Epidermal melanocyte (primary cell): ENCODE data around the gene AMN.
A peak's percentile ranks its signal among the peaks of the same experiment; 100 is the strongest.

Experiments used
- DNase-seq: peaks from one replicate; pipeline ENCODE4 v3.0.0; 2011; ENCODE audit warnings: low spot score; ENCODE audit not compliant: insufficient read length

The AMN gene

DNA sequence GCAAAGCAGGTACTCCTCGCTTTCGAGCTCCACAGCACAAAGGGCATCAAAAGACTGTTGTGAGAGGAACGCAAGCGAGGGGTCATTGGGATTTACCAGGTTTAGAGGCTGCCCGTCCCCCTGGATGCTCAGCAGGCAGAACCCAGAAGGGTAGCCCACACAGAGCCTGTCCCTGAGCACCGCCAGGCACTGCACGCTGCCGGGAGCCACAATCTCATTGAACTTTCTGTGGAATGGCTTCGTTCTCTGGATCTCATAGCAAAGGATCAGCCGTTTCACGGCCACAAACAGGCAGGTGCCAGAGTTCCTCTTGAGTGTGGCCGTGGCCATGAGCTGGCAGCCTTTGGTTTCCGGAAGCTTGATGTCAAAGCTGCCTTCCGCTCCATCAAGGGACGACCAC is 21.5 kb downstream of the AMN start:
- no peak for DNase-seq

DNA sequence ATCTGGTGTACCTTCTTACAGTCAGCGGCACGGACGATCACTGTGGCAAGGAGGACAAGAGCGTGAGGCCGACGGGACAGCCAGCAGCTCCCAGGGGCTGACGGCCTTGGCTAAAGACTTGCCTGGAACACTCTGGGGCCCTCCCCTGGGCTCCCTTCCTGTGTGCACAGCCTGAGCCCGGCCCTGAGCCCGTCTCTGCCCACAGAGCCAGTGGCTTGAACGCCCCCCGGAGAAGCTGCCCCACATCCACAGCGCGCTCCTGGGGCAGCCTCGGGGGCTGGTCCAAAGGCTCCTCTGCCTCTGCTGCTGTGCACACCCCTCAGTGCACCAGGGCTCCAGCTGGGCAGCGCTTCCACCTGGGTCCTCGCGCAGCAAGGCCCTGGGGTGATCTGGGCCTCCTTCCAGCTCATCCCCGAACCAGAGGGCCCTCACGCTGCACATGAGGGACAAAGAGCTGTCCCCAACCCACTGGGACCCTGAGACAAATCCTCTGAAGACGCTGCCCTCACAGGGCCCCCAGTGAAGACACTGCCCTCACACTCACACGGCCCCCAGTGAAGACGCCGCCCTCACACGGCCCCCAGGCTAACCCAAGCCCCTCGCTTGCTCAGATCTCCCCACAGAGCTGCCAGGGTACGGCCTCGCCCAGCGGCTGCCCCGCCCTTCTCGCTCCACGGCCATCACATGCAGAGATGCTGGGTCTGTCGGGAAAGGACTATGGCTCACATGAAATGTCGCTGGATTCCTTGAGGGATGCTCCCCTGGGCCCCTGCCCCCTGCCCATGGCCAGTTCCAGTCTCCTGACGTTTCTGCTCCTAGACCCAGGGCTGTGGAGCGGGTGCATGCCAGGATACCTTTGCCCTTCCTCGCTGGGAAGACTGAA is 22.2 kb downstream of the AMN start:
- DNase-seq = no peak

DNA sequence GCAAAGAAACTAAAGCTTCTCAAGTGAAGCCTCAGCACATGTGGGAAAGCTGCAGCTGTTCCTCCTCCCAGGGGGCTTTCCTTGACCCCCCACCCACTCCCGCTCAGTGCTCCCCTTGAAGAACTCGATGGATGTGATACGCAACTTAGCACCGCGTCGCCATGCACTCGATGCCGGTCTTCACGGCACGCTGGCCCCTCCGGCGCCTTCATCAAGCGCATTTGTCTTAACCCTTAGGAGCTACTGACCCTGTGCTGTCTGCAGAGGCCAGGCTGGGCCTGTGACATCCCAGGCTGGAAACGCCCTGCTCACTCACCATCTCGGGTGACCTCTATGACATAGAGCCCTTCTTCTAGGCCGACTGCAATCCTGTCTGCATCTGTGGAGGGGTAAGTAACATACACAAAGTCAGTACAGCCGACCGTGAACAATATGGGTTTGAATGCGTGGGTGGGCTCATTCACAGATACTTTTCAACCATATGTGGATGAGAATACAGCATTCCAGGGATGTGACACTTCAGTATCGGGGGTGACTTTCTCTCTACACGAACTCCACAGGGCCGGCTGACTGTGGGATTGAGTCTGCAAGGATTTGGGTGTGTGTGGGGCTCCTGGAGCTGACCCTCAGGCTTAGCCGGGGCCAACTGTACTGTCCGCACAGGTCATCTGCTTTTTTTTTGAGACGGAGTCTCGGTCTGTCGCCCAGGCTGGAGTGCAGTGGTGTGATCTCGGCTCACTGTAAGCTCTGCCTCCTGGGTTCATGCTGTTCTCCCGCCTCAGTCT is 23.1 kb downstream of the AMN start:
- DNase-seq = no peak

DNA sequence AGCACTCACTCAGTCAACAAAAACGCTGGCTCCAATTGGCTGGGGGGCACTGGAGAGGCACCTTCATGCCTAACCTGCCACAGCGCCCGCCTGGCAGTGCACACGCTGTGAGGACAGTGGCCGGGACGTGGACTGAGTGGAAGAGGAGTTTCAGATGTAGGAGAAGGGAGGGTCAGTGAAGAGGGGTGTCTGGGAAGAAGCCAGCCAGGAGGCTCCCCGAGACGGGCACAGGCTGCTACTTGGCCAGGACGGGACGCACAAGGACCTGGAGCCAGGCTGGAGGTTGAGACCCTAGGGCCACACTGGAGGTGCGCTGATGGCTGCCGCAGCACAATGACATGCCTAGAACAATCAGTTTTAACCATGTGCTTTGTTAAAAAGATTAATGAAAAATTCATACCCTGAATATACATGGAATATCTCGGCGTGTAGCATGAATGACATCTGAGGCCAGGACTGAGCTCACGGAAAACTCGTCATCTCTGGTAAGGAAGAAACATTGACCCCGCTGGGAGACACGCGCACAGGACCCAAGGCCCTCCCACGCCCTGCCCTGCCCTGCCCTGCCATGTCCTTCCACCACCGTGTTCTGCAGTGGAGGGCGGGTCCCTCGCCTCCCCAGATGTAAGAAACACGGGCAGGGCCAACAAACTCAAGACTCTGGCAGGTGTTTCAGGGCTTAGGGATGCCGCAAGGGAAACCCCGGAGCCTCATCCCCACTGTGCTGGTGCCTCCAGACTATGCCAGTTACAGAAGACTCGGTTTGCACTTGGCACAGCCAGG is 25.0 kb downstream of the AMN start:
- DNase-seq = no peak

DNA sequence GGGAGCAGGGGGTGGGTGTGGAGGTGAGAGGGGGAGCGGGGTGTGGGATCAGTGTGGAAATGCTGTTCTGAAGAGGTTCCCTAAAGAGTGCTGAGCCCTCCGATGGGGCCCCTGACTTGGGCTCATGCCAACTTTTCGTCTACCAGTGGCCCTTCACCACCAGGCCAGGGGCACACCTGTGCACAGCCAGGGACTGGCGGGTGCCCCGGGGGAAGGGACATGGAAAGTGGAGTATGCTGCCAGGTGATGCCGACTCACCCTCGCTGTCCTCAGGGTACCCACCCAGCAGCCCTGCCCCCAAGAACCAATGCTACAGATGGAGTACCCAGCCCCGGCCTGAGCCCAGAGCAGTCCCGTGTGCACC is 26.2 kb downstream of the AMN start:
- no peak for DNase-seq

DNA sequence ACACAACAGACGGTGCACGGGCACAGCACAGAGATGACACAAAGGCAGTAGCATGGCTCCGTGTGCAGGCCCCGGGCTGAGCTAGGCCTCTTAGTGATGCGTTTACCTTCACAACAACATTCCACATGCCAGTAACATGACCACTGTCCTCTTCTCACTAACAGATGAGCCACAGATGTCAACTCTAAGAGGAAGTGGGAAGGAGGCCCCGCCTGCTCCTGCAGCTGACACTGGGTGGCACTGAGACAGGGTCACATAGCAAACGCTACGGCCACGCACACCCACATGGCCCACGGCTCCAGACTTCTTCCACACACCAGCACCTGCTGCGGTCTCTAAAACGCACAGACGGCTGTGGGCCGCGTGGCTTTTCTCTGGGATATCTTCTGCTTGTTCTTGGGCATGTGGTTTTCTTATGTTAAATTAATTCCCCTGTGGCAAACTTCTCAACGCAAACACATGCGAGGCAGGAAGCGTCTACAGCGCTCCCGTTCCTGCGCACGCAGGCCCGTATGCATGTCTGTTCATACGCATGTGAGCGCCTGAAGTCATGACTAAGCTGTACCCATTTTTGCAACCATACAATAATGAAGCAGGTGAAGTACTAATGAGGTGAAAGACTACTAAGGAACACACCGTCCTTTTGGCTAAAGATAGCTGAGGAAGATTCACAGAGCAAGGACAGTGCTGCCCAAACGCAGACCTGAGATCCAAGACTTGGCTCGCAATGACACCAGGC is 26.8 kb downstream of the AMN start:
- peak; percentile 63 for DNase-seq

DNA sequence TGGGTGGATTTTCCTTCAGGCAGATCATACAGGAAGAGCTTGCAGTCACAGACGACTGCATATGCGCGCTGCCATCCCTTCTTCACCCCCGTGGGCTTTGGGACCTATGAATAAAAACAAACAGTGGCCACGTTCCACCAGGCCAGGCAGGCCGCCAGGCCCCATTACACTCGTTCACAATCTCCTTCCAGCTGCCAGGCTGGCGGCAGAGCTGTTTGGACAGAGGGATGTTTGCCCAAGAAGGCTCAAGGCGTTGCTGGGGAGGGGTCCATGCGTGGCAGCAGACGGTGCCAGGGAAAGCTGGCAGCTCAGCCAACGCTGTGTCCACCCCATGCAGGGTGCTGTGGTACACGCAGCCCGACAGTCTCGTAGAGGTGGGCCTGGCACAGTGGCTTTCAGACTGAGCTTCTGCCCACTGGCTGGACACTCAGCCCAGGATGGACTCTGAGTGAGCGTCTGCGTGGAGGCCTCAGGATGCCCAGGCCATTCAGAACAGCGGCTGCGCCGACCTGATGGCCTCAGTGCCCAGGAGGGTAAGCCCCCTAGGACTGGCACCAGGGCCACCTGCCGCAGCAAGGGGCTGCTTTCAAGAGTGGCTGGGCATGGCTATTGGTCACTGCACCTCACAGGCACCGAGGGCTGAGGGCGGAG is 27.5 kb downstream of the AMN start:
- DNase-seq = no peak

DNA sequence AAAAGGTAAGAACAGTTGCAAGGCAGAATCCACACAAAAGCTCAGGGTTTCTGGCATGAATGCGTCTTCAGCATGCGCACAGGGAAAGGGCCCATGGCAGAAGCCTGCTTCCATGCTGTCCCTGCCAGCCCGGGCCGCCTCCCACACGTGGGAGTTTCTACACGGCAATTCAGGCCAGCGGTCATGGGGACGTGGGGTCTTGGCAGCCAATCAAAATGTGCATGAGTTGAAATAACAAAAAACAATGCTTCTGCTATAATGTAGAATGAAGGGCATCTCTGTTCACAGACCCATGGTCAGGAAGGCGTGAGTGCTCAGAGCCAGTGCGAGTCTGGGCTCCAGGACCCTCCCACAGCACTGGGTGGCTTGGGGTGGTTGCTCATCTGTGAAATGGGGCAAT is 28.6 kb downstream of the AMN start:
- peak; percentile 69 for DNase-seq

DNA sequence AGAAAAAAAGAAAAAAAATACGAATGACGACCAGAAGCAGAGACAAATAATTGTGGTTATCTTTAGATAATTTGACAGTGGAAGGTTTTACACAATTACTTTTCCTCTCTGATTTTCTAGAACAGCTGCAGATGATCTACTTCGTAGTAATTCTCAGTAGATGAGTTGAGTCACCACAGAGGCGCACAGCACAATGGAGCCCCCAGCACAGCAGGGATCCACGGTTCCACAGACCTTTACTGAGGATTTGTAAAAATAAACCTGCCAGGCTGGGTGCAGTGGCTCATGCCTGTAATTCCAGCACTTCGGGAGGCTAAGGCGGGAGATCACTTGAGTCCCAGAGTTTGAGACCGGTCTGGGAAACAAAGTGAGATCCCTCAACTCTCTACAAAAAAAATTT is 29.3 kb downstream of the AMN start:
- DNase-seq = no peak

DNA sequence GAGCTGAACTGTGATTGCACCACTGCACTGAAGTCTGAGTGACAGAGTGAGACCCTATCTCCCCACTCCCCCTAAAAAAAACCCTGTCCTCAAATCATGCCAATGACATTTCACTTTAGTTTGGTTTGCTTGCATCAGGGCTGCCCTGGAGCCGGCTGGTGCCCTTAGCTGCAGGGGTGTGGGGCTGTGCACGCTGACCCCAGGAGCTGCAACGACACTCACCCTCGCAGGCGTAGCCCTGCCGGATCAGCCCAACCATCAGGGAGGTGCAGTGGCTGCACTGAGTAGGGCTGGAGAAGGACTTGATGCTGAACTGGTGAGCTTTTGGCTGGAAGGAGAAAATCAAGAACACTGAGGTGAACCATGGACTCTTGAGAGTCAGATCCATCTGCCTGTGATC is 29.8 kb downstream of the AMN start:
- no peak for DNase-seq

DNA sequence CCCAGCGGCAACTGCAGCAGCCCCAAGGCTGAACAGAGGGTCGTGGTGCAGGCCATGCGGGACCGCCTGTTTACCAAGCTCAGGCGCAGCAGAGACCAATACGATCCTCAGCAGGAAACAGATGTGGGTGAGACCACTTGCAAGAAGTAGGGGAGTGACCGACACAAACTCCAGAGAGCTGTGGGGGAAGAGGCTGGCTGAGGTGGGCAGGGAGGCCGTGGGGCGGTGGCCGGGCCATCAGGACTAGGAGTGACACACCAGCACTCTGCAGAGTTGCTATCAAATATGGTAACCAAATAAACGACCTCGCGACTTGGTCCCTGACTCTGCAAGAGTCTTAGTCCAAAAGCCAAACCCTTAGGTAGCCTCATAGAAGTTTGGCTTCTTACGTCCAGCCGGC is 30.6 kb downstream of the AMN start:
- no peak for DNase-seq

DNA sequence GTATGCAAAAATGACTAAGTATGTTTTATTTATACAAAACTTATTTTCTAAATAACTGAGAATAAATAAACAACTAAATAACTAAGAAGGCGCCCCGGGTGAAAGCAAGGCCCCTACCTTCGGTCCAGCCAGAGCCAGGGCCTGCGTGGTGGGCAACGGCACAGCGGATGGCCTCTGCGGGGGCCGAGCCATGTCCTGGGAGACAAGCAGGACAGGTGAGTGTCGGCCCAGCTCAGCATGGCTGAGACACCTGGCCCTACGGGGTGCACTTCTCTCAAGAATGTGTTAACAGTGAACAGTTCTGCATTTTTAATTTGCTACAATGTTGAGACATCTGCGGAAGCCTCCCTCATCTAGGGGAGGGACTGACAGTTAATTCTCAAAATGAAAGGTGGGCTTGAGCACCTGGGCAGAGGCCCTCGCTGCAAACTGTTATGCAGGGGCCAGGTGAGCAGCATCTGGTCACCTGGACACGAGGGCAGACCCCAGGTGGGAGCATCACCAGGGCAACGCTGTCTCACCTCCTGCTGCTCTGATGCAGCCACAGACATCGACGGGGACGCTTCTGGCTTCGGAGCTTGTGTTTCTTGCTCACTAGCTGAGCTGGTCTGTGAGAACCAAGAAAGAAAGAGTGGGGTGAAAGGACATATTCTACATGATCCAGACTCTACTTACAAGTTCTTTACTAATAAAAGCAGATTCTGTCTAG is 31.8 kb downstream of the AMN start:
- no peak for DNase-seq

DNA sequence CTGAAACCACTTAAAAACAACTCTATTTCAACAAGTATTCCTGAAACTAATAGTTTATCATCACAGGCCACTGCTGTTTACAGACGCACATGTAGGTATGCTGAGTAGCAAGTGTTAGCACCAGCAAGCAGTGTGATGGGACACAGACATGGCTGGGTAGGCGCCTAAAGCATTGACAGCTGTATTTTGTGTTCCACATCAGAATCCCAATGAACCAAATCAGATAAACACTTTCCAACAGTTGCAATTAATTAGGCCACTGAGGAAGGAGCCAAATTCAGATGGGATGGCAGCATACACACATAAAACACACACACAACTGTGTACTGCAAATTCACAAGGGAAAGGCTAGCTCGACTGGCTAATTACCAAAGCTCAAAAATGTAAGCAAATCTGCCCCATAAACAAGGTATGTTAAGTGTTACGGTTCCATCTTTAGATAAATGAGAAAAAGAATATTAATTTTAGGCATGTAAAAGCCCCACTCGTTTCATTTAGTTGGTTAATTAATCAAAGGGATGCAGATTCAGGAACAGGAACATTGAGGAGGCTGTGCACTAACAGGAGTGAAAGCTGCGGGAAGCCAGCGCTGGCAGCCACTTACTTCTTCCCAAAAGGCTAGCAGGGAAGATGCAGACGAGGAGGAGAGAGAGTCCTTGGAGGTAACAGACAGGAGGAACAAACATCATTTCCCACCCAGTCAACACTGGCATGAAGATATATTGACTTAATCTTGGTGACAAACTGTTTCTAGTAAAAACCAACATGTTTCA is 33.4 kb downstream of the AMN start:
- no peak for DNase-seq

DNA sequence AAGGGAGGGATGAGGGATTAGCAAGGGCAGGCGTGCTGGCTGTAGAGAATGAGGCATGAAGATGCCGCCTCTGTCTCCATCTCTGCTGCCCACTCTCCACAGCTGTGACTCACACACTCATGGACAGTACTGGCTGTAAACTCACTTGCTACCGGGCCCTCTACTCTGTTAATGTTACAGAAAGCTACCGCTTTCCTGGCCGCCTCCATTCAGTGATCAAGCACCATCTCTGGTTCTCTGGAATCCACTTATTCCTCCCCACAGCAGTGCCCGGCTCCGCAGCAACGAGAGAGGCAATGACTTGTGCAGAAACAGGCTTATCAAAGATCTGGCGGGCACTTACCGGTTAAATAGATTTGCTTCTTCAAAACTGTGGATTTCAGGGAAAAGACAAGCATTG is 34.8 kb downstream of the AMN start:
- no peak for DNase-seq

DNA sequence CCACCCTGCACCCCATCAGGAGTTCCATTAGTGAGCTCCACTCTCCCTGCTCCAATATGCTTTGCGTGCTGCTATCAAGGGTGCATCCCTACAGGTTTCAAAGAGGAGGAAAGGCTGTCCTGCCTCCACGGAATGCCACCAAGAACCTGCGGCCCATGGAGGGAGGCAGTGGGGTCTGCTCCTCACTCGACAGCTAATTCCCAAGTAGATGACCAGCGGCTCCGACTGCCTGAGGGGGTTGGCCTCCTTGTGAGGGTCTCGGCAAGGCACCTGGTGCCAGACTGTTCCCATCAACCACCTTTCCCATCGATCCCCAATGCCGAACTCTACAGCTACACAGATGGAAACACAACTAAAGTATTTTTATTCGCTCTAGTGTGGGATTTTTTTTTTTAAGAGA is 36.0 kb downstream of the AMN start:
- DNase-seq = no peak

DNA sequence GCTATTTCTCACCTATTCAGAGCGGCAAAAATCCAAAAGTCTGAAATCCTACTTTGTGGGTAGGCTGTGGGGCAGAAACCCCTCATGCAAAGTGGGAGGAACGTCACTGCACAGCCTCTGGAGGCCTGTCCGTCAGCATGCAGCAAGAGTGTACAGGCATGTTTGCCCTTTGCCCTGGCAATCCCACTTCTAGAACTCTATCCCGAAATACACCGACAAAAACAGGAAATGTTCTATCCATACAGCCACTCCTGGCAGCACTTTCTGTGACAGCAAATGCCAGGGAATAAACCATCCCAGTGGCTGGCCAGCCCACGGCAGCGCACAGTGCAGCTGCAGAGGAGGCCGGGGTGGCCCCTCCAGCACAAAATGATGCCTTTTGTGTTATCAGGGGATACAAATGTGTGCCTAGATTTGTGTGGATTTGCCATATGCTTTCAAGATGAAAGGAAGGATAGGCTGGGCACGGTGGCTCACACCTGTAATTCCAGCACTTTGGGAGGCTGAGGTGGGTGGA is 39.7 kb downstream of the AMN start:
- DNase-seq = no peak

DNA sequence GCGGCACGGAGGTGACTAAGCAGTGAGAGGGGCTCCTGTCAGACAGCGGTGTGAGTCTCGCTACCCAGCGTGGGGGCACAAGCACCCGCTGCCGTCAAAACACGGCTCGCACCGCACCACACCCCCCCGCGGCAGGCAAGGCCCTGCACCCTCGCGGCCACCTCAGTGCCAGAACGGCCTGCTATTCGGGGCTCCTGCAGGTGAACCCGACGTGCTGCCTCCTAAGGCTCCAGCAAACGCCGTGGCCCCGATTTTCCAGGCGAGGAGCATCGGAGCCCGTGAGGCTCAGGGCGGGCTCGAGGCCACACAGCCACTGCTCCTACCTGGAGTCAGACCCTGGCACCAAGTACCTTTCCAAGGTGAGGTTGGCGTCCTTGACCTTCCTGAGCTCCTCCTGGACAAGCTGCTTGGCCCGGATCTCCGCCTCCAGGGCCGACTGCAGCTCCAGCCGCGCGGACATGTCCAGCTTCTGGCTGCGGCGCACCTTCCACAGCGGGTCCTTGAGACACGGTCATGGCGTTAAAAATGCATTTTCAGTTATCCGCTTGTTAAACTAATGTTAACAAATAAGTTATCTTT is 41.8 kb downstream of the AMN start:
- DNase-seq = no peak

DNA sequence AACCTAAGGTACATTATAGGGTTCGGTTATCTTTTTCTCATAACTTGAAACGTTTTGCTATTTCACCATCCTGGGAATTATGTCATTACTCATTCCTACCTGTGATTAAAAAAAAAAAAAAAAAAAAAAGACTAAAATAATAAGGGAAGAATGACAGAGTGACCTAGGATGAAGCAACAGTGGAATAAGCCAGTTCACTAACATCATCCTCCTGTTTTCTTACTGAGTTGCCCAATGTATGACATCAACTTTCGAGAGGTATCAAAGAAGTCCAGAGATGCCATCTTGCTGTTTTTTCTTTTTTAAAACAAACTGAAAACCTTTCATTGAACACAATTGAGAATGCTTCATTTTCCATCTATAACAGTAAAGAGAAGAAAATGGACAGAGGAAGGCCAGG is 42.8 kb downstream of the AMN start:
- no peak for DNase-seq
